ENCODE data around the gene CEBPE.

The CEBPE gene

DNA sequence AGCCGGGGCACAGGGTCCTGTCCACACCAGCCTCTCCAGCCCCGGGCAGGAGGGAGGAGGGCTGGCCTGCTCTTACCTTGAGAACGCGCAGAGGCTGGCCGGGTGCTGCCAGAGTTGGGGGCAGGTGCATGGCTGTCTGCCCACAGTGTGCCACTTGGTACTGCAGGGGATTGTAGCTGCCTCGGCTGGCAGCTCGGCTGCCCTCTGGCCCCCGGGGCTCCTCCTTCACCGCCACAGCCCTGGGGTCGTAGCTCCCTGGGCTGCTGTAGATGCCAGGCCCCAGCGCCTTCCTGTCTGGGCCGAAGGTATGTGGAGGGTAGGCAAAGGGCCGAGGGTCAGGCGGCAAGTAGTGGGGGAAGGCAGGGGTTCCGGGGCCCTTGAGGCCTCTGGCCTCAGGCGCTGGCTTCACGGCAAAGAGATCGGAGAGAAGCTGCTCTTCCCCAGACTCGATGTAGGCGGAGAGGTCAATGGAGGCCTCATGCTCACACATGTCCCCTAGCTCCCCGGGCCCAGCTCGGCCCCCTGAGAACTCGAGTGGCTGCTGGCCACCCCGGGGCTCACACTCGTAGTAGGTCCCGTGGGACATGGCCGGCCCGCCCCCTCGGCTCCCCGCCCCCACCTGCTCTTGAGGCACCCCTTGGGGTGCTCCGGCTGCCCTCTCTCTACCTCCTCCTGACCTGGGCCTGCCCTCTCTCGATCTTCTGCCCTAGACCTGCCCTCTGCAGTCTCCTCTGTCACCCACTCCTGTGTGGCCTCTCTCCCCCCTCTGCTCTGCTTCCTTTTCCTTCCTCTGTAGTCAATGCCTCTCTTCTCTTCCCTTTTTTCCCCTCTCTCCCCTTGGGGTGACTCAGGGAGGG is at the start of gene CEBPE:
Gene CEBPE, minus strand, starts transcription at position 750 of the 857 bp plus-strand sequence. Its CDS starts 164 bp downstream, at position 586.
- no peak for DNase-seq (ENCODE audit: low read depth in 2 of 2)

DNA sequence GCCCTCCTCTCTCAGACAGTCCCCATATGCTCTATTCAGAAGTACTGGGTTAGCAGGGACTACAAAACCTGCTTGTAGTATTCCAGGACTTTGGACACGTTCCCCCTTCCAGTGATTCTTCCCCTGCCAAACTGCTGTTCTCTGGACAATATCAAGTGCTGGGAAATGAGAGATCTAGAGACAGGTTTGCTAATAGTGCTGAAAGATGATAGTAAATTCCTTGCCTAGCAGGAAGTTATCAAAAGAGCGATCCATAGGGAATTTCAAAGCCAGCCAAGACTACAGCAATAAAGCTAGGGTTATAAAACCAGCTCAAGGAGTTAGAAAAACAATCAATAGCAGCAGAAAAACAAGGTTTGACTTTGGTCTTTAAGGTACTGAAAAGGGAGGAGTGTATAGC is 49.2 kb upstream of the CEBPE start:
- DNase-seq (ENCODE audit: low read depth in 2 of 2), result no peak

DNA sequence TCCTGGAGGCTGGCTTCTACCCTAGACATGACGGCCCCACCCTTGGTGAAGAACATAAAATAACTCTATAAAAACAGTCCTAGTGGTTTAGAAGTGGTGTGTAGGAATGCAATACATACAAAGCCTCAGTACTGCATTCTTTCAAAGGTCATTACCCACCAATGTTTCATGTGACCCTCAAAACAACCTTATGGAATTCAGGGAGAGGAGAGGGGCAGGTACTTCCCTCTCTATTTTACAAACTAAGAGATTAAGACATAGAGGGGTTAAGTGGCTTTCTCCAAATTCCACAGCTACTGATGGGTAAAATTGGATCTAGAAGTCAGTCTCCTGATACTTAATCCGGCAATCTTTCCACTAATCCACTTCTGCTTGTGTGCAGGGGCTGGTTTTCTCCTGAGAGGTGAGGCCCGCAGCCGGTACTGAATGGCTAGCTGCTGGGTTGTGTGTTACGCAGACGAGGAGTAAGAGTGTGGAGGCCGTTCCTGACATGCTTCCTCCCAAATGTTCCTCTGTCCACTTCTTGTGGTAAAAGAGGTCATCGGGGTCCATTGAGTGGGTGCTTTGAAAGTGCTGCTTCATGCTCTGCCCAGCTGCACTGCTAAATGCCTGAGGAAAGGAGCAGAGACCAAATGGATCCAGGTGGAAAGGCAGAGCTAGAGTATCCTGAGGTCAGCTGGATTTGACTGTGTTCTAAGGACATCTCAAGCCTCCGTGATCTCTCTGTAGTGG is 48.2 kb upstream of the CEBPE start:
- no peak for DNase-seq (ENCODE audit: low read depth in 2 of 2)

- no peak for DNase-seq (ENCODE audit: low read depth in 2 of 2)
These were observed 45.9 kb upstream of the CEBPE start for GRCh38 chr14:23164949-23165348.

DNA sequence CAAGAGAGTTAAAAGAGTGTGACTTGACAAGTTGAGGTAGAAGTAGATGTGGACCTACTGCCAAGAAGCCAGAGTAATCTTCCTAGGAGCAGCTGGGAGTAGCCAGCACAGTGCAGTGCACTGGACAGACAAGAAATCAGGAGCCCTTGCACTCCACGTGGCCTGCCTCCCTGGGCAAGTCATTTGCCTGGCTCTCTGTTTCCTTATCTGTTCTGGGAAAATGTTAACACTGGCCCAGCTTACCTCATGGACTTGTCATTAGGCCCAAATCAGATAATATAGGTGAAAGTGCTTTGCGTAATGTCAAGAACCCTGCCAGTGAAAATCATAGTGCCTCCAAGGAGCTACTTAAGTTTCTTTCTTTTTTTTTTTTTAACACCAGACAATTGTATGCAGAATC is 45.2 kb upstream of the CEBPE start:
- DNase-seq (ENCODE audit: low read depth in 2 of 2), result no peak

DNA sequence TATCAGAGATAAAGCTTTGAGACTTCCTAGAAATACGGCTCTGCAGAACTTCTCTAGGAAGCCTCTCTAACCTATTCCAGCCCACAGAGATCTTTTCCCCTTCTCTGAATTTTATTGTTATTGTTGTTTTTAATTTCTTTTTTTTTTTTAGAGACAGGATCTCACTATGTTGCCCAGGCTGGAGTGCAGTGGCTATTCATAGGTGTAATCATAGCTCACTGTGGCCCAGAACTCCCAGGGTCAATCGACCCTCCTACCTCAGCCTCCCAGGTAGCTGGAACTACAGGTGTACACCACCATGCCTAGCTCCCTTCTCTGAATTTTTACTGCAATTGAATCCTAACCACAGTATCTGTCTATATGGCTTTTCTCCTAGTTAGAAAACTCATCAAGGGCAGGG is 44.8 kb upstream of the CEBPE start:
- DNase-seq (ENCODE audit: low read depth in 2 of 2), result no peak

DNA sequence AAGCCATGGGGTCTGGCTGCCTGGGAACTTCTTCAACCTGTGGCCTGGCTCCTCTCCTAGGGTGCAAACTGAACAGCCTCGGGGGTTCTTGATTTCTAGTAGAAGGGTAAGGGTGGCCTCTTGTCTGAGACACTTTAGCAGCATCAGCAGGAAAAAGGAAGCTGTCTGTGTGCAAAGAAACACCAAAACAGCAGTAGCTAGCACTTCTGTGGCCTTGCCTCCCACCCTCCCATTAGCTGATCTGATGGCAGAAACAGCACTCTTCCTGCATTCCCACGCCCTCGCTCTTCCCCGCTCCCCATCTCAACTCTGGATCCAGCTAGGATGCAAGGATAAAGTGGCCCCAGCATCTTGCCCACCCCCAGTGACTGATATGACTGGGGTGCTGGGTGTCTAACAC is 43.7 kb upstream of the CEBPE start:
- DNase-seq (ENCODE audit: low read depth in 2 of 2), result no peak

DNA sequence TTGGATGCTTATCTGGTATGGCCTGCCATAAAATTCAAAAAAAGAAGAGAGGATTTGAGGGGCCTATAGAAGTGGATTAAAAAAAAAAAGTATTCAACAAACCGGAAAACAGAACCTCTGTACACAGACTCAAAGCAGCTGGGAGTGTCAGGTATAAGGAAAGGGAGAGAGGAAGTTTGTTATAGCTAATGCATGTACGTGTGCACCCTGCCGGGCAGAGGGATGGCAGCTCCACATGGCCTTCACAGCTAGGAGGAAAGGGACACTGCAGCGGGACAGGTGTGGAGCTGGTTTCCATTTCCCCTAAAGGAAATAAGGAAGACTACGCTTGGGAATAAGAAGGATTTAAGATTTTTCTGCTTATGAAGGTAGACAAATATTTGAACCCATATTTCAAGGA is 43.0 kb upstream of the CEBPE start:
- DNase-seq (ENCODE audit: low read depth in 2 of 2), result no peak

GRCh38 chr14:23160924-23161522 is 42.0 kb upstream of the CEBPE start:
- DNase-seq (ENCODE audit: low read depth in 2 of 2), result no peak

DNA sequence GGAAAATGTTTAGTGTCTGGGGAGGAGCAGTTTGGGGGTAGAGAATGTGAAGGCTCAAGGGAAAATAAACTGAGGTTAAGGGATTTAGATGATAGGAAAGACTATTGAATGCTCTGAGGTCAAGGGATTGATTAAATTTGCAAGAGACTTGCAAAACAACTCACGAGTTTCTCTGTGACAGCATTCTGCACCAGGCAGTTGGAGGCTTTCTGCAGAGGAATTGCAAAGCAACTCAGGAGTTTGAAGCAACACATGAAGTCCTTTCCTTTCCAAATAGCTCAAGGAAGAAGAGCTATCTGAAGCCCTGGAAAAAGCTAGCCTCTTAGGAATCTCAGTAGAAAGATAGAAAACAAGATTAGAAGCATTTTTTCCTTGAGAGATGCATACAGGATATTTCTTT is 40.5 kb upstream of the CEBPE start:
- DNase-seq (ENCODE audit: low read depth in 2 of 2), result no peak

- no peak for DNase-seq (ENCODE audit: low read depth in 2 of 2)
These were observed 39.7 kb upstream of the CEBPE start for GRCh38 chr14:23158779-23159178.

DNA sequence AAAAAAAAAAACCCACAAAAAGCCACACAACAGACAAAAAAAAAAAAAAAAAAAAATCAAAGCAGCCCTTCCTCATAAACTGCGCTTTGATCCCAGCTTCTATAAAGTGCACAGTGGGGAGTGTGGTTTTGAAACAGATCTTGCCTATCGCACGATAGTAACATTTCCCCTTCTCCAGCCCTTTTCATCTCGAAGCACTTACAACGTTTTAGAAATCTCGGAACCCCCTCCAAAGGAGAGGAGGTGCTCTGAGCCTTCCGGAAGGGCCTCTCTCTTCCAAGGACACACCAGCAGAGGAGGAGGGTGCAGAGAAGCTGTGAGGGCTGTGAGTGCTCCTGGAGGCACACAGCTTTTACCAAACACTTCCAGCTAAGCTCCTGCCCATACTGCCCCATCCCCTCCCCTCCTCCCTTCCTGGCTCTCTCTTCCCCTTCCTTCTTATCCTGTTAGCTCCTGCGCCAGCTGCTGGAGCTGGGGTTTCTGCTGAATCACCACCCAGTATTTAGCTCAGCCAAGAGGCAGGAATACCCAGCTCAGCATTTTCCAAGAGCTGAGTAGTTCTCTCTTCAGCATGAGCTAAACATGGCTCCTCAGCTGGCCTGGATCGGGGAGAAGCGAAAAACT is 36.0 kb upstream of the CEBPE start:
- no peak for DNase-seq (ENCODE audit: low read depth in 2 of 2)

GRCh38 chr14:23153851-23154796 is 35.1 kb upstream of the CEBPE start:
- no peak for DNase-seq (ENCODE audit: low read depth in 2 of 2)

- no peak for DNase-seq (ENCODE audit: low read depth in 2 of 2)
These were observed 32.3 kb upstream of the CEBPE start for GRCh38 chr14:23151342-23151741.

GRCh38 chr14:23149745-23150144 is 30.7 kb upstream of the CEBPE start:
- DNase-seq (ENCODE audit: low read depth in 2 of 2), result no peak

DNA sequence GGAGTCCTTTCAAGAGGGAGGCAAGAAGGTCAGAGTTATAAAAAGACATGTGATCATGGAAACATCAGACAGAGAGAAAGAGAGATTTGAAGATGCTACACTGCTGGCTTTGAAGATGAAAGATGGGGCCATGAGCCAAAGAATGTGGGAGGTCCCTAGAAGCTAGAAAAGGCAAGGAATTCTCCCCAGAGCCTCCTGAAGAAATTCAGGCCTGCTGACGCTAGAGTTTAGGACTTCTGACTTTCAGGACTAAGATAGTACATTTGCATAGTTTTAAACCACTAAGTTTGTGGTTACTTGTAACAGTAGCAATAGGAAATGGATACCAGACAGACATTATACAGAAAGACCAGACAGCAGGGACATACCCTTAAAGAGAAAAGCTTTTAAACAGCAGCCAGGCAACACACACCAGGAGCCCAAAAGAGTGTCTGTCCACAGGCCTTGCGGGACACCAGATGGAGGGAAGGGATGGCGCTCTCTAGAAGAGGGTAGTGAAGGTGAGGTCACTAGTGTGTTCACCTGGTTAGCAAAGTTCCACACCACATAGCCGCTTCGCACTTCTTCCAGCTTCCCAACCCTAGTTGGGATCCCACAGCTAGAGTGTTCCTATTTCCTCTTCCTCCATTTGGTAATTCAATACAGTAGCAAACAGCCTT is 29.7 kb upstream of the CEBPE start:
- no peak for DNase-seq (ENCODE audit: low read depth in 2 of 2)

- no peak for DNase-seq (ENCODE audit: low read depth in 2 of 2)
These were observed 28.6 kb upstream of the CEBPE start for GRCh38 chr14:23147676-23148075.

GRCh38 chr14:23146980-23147379 is 27.9 kb upstream of the CEBPE start:
- no peak for DNase-seq (ENCODE audit: low read depth in 2 of 2)

DNA sequence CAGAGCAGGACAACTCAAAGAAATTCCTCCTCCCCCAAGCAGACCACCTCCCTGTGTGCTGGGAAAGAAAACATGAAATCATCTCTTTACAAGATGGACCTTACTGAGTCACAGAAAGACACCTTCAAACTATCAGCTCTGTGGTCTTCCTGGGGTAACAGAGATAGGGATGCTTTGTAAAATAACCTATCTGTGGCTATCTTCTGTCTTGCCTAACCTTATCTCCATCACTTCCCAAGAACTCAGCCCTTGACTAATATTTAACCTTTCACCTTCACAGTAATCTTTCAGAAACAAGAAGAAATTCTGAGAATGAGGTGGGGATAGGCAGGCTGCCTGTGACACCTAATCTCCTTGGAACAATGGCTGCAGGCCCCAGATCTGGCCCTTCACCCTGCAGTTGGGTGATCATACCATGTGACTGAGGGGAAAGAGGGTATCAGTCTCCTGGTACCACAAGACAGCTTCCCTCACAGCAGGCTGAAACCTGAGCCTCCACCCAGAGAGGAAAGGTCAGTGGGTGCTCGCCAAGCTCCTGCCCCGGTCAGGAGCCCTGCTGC is 27.4 kb upstream of the CEBPE start:
- DNase-seq (ENCODE audit: low read depth in 2 of 2), result no peak

DNA sequence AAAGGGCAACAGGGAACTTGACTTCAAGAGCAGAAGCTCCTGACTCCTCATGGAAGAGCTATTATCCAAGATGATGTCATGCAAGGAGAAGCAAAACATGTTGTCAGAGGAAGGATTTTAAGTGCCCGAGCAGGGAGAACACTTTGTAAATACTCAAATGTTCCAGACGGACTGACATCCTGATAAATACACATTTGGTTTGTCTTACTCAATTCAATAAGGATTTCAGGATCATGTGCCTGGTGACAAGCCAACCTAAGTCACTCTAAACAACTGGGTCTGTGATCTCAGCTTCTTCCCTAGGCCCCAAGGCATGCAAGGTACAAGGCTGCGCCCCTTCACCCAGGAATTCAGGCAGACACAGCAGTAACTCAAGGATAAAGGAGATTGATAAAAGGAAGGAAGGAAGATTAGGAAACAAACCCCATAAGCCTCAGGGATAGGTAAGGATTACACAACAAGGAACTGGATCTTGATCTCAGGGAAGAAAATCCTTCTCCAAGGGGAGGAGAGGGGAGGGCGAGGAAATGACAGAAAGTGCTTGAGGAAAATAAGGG is 26.8 kb upstream of the CEBPE start:
- no peak for DNase-seq (ENCODE audit: low read depth in 2 of 2)

All from activated CD8-positive, alpha-beta memory T cell treated with anti-CD3 and anti-CD28 coated beads for 4 hours (primary cell).